Gastrocnemius medialis (tissue), 4 donors: ENCODE data around the gene RAB40C. TPM values are rescaled to one million over a fixed set of nuclear protein-coding genes. Genes with fewer than 3 reads are reported as not detected.
A peak's percentile ranks its signal among the peaks of the same experiment; 100 is the strongest.

Experiments used
- ATAC-seq, 2 donors: fragments of 150-250 bp; one replicate each; pipeline ENCODE4 v1.9.1; 2016
- DNase-seq, 2 donors: peaks; one replicate each; pipeline ENCODE4 v3.0.0-alpha.2; 2019
- H3K27ac ChIP-seq, 4 donors: fragments of 200-600 bp; sonication (generic); 1 replicate in 1 of 4; 2 replicates in 3 of 4; pipeline ENCODE4 v1.5.1; 2016 to 2018; ENCODE audit warnings: mild to moderate bottlenecking in 2 of 4, moderate library complexity in 1 of 4
- H3K27me3 ChIP-seq, 3 donors: fragments of 200-600 bp; sonication (generic) in 2 of 3; 1 replicate in 1 of 3; 2 replicates in 2 of 3; pipeline versions ENCODE4 v1.5.1 to v1.6.0; 2016 to 2019; ENCODE audit warnings: mild to moderate bottlenecking in 1 of 3, moderate library complexity in 1 of 3
- H3K36me3 ChIP-seq, 2 donors: fragments of 200-600 bp; sonication (generic) in 1 of 2; one replicate each; pipeline ENCODE4 v1.5.1; 2017 to 2018
- H3K4me1 ChIP-seq, 2 donors: fragments of 200-600 bp; sonication (generic) in 1 of 2; one replicate each; pipeline ENCODE4 v1.5.1; 2016 to 2017; ENCODE audit warnings: mild to moderate bottlenecking in 2 of 2
- H3K4me3 ChIP-seq, 4 donors: fragments of 200-600 bp; sonication (generic) in 3 of 4; 1 replicate in 1 of 4; 2 replicates in 3 of 4; pipeline ENCODE4 v1.5.1; 2016 to 2019; ENCODE audit warnings: mild to moderate bottlenecking in 2 of 4
- H3K9me3 ChIP-seq, 3 donors: fragments of 200-600 bp; sonication (generic) in 2 of 3; 1 replicate in 1 of 3; 2 replicates in 2 of 3; pipeline ENCODE4 v1.5.1; 2016 to 2019
- POLR2A ChIP-seq, 2 donors: fragments of 450-650 bp; IDR thresholded peaks; one replicate each; pipeline ENCODE4 v1.6.1; 2017; ENCODE audit warnings: antibody characterized with exemption in 2 of 2, mild to moderate bottlenecking in 2 of 2, moderate library complexity in 2 of 2
- in situ Hi-C, 4 donors: fragments of 200-750 bp; cut with MboI; loops; one replicate each; pipeline versions ENCODE4 v1.15.0 to v1.8.0; 2017; ENCODE audit warnings: low sequenced_read_pairs in 4 of 4
- intact Hi-C: fragments of 100-400 bp; cut with DNase I; formaldehyde crosslinking; loops from one replicate; pipeline ENCODE4 v1.15.1; 2023; ENCODE audit warnings: low total_unique reads
- total RNA-seq, 4 donors: library from RNA; depleted of rRNA; stranded (reverse); fragments of >200 nt; gene quantifications; one replicate each; pipeline versions ENCODE4 v1.1.0 to v1.2.3, GENCODE V29; 2016
- TF ChIP-seq, protein P1 (sequence below), 5 experiments: fragments of 450-650 bp in 3 of 5; fragments of 200-600 bp in 2 of 5; sonication (generic) in 2 of 5; IDR thresholded peaks in 4 of 5; conservative IDR thresholded peaks in 1 of 5; 1 replicate in 4 of 5; 2 replicates in 1 of 5; pipeline ENCODE4 v1.5.1; 2016 to 2019; ENCODE audit warnings: antibody characterized with exemption in 5 of 5, mild to moderate bottlenecking in 3 of 5, moderate library complexity in 3 of 5

RAB40C gene
- total RNA-seq, 4 donors from 2014 or later: 15.6 to 29.3 (median 21.4) TPM

DNA sequence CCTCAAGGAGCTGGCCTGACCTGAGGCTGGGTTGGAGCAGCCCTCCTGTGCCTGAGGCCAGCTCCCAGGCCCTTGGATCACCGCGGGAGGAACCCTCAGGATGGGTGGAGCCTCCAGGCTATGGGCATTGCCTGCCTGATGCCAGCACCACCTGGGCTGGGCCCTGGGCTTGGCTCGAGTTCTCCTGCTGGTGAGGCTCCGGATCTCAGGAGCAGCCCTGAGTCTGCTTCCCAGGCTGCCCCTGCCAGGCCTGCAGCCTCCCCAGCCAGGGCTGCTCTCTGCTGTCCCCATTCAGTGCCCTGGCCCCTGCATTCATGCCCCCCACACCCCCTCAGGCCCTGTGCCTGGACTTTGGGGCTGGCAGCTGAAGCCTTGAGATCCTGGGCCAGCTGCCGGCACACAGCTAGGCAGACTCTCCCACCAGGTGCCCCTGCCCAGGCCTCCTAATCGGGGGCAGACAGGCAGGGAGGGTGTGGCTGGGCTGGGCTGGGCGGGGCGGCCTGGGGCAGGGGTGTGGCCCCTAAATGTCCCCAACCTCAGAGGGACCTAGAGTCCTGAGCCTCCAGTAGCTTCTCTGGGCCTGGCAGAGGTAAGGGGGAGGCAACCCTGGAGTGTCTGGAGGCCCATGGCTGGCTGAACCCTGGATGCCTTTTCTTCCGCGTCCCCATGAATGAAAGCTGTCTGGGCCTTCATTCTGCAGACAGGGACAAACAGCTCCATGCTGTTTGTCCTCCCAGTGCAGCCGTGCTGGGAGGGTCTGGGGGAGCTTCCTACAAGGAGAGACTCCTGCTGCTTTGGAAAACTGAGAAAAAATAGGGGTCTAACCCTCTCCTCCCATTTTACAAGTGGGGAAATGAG lies 21.2 kb upstream of the RAB40C start:
- in situ Hi-C loops: no loop called here
- Histone ChIP-seq H3K4me1 (peaks cover 22 to 29% of the 10 kb centered on the region in 2 donors), H3K9me3 (no peaks in the 10 kb centered on the region), H3K27me3 (no peaks in the 10 kb centered on the region), H3K27ac (peak overlapping the region in 3 of 4 donors; percentile 75 to 84 (median 83)), H3K4me3 (peak overlapping the region; percentile 66 to 91 (median 82)), H3K36me3 (no peaks in the 10 kb centered on the region)
- TF ChIP-seq, protein P1, sequence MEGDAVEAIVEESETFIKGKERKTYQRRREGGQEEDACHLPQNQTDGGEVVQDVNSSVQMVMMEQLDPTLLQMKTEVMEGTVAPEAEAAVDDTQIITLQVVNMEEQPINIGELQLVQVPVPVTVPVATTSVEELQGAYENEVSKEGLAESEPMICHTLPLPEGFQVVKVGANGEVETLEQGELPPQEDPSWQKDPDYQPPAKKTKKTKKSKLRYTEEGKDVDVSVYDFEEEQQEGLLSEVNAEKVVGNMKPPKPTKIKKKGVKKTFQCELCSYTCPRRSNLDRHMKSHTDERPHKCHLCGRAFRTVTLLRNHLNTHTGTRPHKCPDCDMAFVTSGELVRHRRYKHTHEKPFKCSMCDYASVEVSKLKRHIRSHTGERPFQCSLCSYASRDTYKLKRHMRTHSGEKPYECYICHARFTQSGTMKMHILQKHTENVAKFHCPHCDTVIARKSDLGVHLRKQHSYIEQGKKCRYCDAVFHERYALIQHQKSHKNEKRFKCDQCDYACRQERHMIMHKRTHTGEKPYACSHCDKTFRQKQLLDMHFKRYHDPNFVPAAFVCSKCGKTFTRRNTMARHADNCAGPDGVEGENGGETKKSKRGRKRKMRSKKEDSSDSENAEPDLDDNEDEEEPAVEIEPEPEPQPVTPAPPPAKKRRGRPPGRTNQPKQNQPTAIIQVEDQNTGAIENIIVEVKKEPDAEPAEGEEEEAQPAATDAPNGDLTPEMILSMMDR (IDR thresholded peaks at IDR 0.05 in 4 of 5, conservative IDR thresholded peaks at IDR 0.05 in 1 of 5): no peak
- no peak for ATAC-seq
- DNase-seq: no peak
- intact Hi-C loops: no loop called here

DNA sequence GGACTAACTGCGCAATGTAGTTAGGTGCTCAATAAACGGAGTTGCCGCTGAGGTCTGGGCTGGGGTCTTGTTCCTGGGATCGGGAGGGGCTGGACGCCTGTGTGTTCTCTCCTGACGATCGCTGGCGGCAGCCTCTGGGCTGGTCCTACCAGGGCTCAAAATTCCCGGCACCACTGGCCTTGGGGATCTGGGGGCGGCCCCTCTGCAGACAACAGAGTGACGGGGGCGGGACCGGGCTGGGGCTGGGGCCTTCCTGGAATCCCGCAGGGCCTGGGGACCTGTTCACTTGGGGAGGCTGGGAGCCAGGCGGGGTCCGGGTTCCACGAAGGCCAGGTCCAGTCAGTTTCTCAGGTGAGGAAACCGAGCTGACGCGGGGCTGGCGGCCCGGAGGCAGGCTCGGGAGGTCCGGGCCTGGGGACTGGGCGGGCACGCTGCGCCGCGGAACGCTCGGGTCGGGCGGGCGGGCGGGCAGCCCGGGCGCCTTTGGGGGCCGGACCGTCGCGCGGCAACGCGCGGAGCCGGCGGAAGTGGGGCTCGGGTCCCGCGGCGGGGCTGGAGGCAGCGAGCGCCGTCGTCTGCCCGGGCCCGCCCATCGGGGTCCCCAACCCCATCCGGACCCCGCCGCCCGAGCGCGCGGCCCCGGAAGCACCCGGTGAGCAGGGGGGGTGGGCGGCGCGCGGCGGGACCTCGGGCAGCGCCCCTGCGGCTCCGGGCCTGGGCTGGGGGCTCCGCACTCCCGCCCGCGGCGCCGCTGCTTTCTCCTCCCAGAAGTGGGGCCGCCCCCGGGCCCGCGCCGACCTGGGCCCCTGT lies 20.2 kb upstream of the RAB40C start, which contains the start of gene PIGQ:
TSS of gene PIGQ (plus strand) at position 524 of the 810 bp plus-strand sequence. CDS start 4,107 bp downstream, outside the sequence.
- H3K36me3 ChIP-seq: no peaks in the 10 kb centered on the region
- peak within 1 kb of the TSS; percentile 76 to 95 (median 90) for H3K4me3 ChIP-seq
- no peaks in the 10 kb centered on the region for H3K27me3 ChIP-seq
- ATAC-seq (peak; percentile 85 to 87), DNase-seq (peak; percentile 19 to 35)
- H3K9me3 ChIP-seq: no peaks in the 10 kb centered on the region
- TF ChIP-seq, protein P1 (IDR thresholded peaks at IDR 0.05 in 4 of 5, conservative IDR thresholded peaks at IDR 0.05 in 1 of 5): no peak
- peak; percentile 51 for TF ChIP-seq POLR2A (IDR thresholded peaks at IDR 0.05)
- in situ Hi-C loops (no loop called here), intact Hi-C loops (no loop called here)
- H3K27ac ChIP-seq: peak within 1 kb of the TSS; percentile 71 to 84 (median 79)
- H3K4me1 ChIP-seq: peaks cover 22 to 29% of the 10 kb centered on the region in 2 donors

DNA sequence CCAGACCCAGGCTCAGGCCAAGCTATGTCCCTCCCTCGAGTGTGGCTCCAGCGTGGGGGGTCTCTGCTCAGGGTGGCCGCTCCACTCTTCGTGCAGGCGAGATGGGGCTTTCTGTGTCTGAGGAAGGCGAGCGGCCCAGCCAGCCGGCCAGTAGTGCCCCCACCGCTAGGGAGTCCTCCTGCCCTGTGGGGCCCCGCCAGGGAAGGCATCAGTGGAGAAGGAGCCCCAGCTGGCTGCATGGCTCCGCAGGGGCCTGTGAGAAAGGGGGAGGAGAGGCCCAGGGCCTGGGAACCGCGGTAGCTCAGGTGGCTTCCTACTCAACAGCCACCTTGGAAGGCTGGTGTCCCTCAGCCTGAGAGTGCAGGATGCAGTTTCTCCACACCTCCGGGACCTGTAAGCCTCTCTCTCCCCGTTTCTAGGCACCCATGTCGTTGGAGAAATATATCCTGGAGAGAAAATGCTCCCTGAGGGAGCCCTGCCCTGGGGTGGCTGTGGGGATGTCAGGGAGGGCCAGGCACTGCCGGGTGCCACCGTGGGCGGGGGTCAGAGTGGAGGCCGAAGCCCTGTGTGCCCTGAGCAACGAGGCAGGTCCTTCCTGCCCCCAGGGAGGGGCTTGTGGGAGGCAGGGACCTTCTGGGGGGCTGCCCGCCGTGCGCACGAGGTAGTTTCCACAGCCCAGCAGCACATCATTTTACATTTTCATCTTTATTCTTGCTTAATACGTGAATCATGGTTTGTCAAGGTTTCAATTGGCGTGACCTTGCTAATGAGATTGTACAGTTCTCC lies 16.8 kb upstream of the RAB40C start:
- Histone ChIP-seq H3K27me3 (no peaks in the 10 kb centered on the region), H3K36me3 (no peaks in the 10 kb centered on the region), H3K27ac (no peak overlapping the region), H3K4me1 (peaks cover 12 to 15% of the 10 kb centered on the region in 2 donors), H3K4me3 (no peak overlapping the region), H3K9me3 (no peaks in the 10 kb centered on the region)
- intact Hi-C loops (no loop called here), in situ Hi-C loops (no loop called here)
- TF ChIP-seq, protein P1 (IDR thresholded peaks at IDR 0.05 in 4 of 5, conservative IDR thresholded peaks at IDR 0.05 in 1 of 5): no peak
- TF ChIP-seq POLR2A (IDR thresholded peaks at IDR 0.05): no peak
- no peak for DNase-seq
- no peak for ATAC-seq

DNA sequence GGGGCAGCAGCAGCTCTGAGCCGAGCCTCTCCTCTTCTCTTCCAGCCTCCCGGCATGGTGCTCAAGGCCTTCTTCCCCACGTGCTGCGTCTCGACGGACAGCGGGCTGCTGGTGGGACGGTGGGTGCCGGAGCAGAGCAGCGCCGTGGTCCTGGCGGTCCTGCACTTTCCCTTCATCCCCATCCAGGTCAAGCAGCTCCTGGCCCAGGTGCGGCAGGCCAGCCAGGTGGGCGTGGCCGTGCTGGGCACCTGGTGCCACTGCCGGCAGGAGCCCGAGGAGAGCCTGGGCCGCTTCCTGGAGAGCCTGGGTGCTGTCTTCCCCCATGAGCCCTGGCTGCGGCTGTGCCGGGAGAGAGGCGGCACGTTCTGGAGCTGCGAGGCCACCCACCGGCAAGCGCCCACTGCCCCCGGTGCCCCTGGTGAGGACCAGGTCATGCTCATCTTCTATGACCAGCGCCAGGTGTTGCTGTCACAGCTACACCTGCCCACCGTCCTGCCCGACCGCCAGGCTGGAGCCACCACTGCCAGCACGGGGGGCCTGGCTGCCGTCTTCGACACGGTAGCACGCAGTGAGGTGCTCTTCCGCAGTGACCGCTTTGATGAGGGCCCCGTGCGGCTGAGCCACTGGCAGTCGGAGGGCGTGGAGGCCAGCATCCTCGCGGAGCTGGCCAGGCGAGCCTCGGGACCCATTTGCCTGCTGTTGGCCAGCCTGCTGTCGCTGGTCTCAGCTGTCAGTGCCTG lies 15.7 kb upstream of the RAB40C start:
- intact Hi-C loops: no loop called here

More for the DNA sequence above, 15.7 kb upstream of the RAB40C start:
- TF ChIP-seq, protein P1 (IDR thresholded peaks at IDR 0.05 in 4 of 5, conservative IDR thresholded peaks at IDR 0.05 in 1 of 5): no peak
- TF ChIP-seq POLR2A (IDR thresholded peaks at IDR 0.05): no peak
- Histone ChIP-seq H3K27ac (no peak overlapping the region), H3K4me3 (no peak overlapping the region), H3K4me1 (peaks cover 7 to 10% of the 10 kb centered on the region in 2 donors), H3K36me3 (no peaks in the 10 kb centered on the region), H3K9me3 (no peaks in the 10 kb centered on the region), H3K27me3 (no peaks in the 10 kb centered on the region)
- in situ Hi-C loops: no loop called here
- ATAC-seq (no peak), DNase-seq (no peak)
